ENCODE results near the gene P2RX3. TPM values are rescaled to one million over a fixed set of nuclear protein-coding genes. Genes with fewer than 3 reads are reported as not detected.
"Not testable (repeated sequence)": the region's sequence is repeated elsewhere in the genome, so short reads cannot be mapped to it uniquely, and the experiment has no call there.

Gene P2RX3
- total RNA-seq, 4 donors from 2014 or later: 0.22 TPM; not detected in 3

DNA sequence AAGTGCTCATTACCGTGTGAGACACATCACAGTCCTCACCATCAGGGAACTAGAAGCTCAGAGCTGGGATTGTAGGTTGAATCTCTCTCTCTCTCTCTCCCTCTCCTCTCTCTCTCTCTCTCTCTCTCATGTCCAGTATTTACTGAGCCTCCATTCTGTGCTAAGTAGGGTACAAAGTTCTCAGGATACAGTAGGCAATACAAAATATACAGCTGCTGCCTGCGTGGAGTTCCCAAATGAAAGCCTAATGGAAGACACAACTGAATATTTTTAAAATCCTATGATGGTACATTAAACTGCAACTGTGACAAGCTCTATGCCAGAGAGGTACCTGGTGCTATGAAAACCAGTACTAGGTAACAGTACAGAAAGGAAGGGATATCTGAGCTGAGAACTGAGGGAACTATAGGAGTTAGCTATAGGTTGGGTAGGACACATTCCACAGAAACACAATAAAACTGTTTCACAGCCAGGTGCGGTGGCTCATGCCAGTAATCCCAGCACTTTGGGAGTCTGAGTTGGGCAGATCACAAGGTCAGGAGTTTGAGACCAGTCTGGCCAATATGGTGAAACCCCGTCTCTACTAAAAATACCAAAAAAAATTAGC is 61.9 kb downstream of the P2RX3 start:
- Histone ChIP-seq H3K27ac (no peak overlapping the region), H3K36me3 (peaks cover 0 to 10% (median 0%) of the 10 kb centered on the region in 3 donors), H3K4me1 (no peaks in the 10 kb centered on the region), H3K4me3 (no peak overlapping the region), H3K27me3 (no peaks in the 10 kb centered on the region), H3K9me3 (no peaks in the 10 kb centered on the region)
- WGBS, 2 donors: 80 to 88% methylated on average over 4 of the region's 4 CpGs
- TF ChIP-seq EP300 (IDR thresholded peaks at IDR 0.05): no peak
- no peak for DNase-seq (ENCODE audit: low spot score in 2 of 2)

DNA sequence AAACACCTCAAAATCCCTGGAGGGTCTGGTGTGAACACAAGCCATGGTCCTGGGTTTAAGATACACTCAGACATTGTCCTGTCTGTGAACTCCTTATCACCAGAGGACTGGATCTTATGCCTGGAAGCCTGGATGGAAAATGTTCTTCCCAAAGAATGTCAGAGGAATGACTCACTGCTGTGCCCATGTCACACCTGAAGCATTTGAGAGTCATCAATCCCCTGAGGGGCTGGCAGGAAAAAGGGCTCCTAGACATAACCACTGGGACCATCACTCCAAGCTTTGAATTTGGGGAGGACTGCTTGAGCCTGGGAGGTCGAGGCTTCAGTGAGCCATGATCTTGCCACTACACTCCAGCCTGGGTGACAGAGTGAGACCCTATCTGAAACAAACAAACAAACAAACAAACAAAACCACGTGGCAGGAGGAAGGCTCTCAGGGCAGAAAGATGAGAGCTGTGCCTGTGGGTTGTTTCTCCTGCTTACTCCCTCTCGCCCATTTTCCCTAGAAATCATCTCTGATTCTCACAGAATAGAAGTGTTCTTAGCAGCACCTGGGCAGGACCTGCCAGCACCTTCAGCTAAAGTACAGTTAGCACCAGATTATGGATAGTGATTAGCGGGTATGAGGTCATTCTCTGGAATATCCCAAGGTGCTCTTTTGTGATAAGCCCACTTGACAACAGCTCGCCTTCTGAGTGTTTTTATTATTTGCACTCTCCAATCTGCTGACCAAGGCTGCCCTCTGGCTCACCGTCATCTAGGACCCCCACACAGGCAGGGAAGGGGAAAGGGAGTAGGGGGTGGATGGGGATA is 64.2 kb downstream of the P2RX3 start:
- no peaks in the 10 kb centered on the region for H3K27me3 ChIP-seq
- peaks cover 0 to 32% (median 0%) of the 10 kb centered on the region in 3 donors for H3K36me3 ChIP-seq
- 60 to 70% methylated on average over 6 of the region's 6 CpGs for WGBS, 2 donors
- H3K4me3 ChIP-seq: no peak overlapping the region
- H3K9me3 ChIP-seq: no peaks in the 10 kb centered on the region
- TF ChIP-seq EP300 (IDR thresholded peaks at IDR 0.05) (no peak), POLR2A (IDR thresholded peaks at IDR 0.05) (no peak)
- TF ChIP-seq, protein P1, sequence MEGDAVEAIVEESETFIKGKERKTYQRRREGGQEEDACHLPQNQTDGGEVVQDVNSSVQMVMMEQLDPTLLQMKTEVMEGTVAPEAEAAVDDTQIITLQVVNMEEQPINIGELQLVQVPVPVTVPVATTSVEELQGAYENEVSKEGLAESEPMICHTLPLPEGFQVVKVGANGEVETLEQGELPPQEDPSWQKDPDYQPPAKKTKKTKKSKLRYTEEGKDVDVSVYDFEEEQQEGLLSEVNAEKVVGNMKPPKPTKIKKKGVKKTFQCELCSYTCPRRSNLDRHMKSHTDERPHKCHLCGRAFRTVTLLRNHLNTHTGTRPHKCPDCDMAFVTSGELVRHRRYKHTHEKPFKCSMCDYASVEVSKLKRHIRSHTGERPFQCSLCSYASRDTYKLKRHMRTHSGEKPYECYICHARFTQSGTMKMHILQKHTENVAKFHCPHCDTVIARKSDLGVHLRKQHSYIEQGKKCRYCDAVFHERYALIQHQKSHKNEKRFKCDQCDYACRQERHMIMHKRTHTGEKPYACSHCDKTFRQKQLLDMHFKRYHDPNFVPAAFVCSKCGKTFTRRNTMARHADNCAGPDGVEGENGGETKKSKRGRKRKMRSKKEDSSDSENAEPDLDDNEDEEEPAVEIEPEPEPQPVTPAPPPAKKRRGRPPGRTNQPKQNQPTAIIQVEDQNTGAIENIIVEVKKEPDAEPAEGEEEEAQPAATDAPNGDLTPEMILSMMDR (IDR thresholded peaks at IDR 0.05): no peak
- H3K4me1 ChIP-seq: peaks cover 0 to 11% (median 0%) of the 10 kb centered on the region in 4 donors
- no peak for DNase-seq (ENCODE audit: low spot score in 2 of 2)
- H3K27ac ChIP-seq: no peak overlapping the region

DNA sequence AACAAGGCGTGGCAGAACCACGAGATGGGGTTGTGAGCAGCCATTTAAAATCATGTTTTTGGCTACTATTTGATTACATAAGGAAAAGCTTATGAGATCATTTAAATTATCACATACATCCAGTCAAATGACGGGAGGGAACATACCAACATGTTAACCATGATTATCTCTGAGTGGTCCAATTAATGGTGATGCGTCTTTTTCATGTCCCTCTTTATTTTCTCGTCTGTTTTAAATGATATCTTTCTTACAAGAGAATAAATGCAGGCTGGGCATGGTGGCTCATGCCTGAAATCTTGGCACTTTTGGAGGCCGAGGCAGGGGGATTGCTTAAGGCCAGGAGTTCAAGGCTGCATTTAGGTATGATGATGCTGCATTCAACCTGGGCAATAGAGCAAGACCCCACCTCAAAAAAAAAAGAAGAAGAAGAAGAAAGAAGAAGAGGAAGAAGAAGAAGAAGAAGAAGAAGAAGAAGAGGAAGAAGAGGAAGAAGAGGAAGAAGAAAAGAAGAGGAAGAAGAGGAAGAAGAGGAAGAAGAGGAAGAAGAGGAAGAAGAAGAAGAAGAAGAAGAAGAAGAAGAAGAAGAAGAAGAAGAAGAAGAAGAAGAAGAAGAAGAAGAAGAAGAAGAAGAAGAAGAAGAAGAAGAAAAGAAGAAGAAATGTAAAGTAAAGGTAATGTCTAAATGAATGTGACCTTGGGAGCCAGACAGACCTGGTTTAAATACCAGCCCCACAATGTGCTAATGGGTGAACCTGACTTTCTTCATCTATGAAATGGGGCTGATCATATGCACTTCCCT is 65.0 kb downstream of the P2RX3 start:
- 83 to 86% methylated on average over 6 of the region's 6 CpGs for WGBS, 2 donors

DNA sequence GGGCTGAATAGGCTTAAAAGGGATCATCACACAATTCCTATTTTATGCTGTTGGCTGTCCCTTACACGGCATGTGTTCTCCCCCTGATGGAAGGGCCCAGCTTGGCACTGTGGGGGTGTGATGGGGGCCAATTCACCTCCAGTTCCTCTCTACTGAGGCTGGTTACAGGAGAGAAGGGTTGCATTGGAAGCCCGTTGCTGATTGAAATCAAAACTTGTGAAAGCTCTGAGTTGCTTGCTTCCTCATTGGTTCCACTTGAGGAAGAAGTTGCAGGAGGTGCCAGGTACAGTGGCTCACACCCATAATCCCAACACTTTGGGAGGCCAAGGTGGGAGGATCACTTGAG is 65.6 kb downstream of the P2RX3 start:
- H3K27me3 ChIP-seq: no peaks in the 10 kb centered on the region
- WGBS, 2 donors: 79 to 88% methylated on average over 2 of the region's 2 CpGs
- H3K27ac ChIP-seq: no peak overlapping the region
- no peaks in the 10 kb centered on the region for H3K9me3 ChIP-seq
- H3K36me3 ChIP-seq: peaks cover 0 to 45% (median 0%) of the 10 kb centered on the region in 3 donors
- H3K4me1 ChIP-seq: peaks cover 0 to 17% (median 0%) of the 10 kb centered on the region in 4 donors
- no peak for DNase-seq (ENCODE audit: low spot score in 2 of 2)
- TF ChIP-seq EP300 (IDR thresholded peaks at IDR 0.05): no peak
- no peak for TF ChIP-seq POLR2A (IDR thresholded peaks at IDR 0.05)
- TF ChIP-seq, protein P1 (IDR thresholded peaks at IDR 0.05): no peak
- H3K4me3 ChIP-seq: no peak overlapping the region

More for the DNA sequence above, 65.0 kb downstream of the P2RX3 start:
- peaks cover 0 to 17% (median 0%) of the 10 kb centered on the region in 4 donors for H3K4me1 ChIP-seq
- H3K27me3 ChIP-seq; H3K4me3 ChIP-seq; DNase-seq (ENCODE audit: low spot score in 2 of 2); H3K9me3 ChIP-seq; H3K27ac ChIP-seq: not testable (repeated sequence)
- peaks cover 0 to 40% (median 0%) of the 10 kb centered on the region in 3 donors for H3K36me3 ChIP-seq

DNA sequence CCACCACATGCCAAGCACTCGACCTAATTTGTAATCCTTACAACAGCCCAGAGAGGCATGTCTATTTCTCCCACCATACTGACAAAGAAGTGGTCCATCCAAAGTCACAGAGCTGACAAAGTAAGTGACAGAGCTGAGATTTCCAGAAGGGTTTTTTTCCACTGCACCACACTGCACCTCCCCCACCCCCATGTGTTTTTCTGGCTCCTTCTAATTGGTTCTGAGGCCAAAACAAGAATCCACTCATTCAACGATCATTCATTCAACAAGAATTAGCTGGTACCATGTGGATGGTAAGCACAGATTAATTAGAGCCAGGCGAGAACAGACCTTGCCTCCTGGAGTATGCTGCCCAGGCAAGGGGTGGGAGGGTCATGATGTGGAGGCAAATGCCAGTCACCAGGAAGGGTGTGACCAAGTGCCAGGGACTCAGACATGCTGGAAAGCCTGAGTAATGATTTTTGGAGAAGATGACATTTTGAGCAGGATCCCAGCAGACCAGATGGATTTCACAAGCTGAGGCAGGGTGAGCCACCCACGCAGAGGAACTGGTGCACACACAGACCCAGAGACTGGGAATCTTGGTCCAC is 67.2 kb downstream of the P2RX3 start:
- peaks cover 0 to 61% (median 0%) of the 10 kb centered on the region in 3 donors for H3K36me3 ChIP-seq
- H3K4me1 ChIP-seq: peaks cover 0 to 17% (median 0%) of the 10 kb centered on the region in 4 donors
- TF ChIP-seq, protein P1 (IDR thresholded peaks at IDR 0.05): no peak
- TF ChIP-seq EP300 (IDR thresholded peaks at IDR 0.05): no peak
- TF ChIP-seq POLR2A (IDR thresholded peaks at IDR 0.05): no peak
- H3K4me3 ChIP-seq: no peak overlapping the region
- 85 to 88% methylated on average over 4 of the region's 4 CpGs for WGBS, 2 donors
- no peak overlapping the region for H3K27ac ChIP-seq
- no peaks in the 10 kb centered on the region for H3K27me3 ChIP-seq
- DNase-seq (ENCODE audit: low spot score in 2 of 2): no peak
- no peaks in the 10 kb centered on the region for H3K9me3 ChIP-seq

Data from tibial nerve (tissue), 4 donors.